ENCODE data around the gene LMF1. TPM values are rescaled to one million over a fixed set of nuclear protein-coding genes. Genes with fewer than 3 reads are reported as not detected.

Gene LMF1
- total and polyA plus RNA-seq, 2 donors (not counting 1 experiment from before 2014, with no cell fraction given): 36.4 to 63.2 TPM

DNA sequence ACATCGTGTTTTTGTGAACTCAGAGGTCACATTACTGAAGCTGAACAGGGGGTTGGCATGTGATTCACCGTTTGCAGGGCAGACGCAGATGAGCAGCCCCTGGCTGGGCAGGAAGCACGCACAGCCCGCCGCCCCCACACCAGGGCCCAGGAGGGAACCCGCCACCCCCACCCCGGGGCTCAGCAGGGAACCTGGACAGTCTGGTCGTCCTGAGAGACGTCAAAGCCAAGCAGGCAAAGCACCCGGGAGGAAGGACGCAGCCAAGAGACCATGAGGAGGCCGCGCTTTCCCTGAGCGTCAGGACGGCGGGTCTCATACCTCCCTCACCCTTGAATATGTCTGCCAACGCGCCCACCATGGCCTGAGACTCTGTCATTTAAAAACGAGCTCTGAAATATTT, 60.6 kb downstream of the LMF1 start:
- TF ChIP-seq, protein P1, sequence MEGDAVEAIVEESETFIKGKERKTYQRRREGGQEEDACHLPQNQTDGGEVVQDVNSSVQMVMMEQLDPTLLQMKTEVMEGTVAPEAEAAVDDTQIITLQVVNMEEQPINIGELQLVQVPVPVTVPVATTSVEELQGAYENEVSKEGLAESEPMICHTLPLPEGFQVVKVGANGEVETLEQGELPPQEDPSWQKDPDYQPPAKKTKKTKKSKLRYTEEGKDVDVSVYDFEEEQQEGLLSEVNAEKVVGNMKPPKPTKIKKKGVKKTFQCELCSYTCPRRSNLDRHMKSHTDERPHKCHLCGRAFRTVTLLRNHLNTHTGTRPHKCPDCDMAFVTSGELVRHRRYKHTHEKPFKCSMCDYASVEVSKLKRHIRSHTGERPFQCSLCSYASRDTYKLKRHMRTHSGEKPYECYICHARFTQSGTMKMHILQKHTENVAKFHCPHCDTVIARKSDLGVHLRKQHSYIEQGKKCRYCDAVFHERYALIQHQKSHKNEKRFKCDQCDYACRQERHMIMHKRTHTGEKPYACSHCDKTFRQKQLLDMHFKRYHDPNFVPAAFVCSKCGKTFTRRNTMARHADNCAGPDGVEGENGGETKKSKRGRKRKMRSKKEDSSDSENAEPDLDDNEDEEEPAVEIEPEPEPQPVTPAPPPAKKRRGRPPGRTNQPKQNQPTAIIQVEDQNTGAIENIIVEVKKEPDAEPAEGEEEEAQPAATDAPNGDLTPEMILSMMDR (IDR thresholded peaks at IDR 0.05): no peak
- no peak for TF ChIP-seq EZH2 (IDR thresholded peaks at IDR 0.05; ENCODE audit: borderline replicate concordance, insufficient read depth, low read depth, low read length, poor library complexity, severe bottlenecking)
- intact Hi-C loops (cut with micrococcal nuclease): no loop called here
- ChIA-PET POLR2A (no interaction called here), CTCF (no interaction called here)
- no peak overlapping the region for H3K27ac ChIP-seq (ENCODE audit: low read length in 2 of 2)
- no peak overlapping the region for H3K4me3 ChIP-seq (ENCODE audit: control extremely low read depth in 1 of 5, extremely low read depth in 1 of 5, insufficient read depth in 1 of 5, low read depth in 2 of 5, low read length in 4 of 5)
- no peaks in the 10 kb centered on the region for H3K4me1 Mint-ChIP-seq
- H3K4me1 ChIP-seq (ENCODE audit: control insufficient read depth in 2 of 2, insufficient read depth in 2 of 2, low read length in 2 of 2): no peaks in the 10 kb centered on the region
- no peak overlapping the region for H2AFZ ChIP-seq (ENCODE audit: insufficient read depth, low read depth, low read length, poor library complexity, severe bottlenecking)
- peaks cover 10% of the 10 kb centered on the region for H4K20me1 ChIP-seq (ENCODE audit: control insufficient read depth, insufficient read depth, low read length, poor library complexity, severe bottlenecking)
- no peaks in the 10 kb centered on the region for H3K79me2 ChIP-seq (ENCODE audit: control insufficient read depth, insufficient read depth, low read length)
- H3K9me3 Mint-ChIP-seq (ENCODE audit: insufficient read depth): no peaks in the 10 kb centered on the region
- no peak overlapping the region for H3K4me2 ChIP-seq (replicated peaks; ENCODE audit: low read depth, low read length, poor library complexity, severe bottlenecking)
- H3K27me3 ChIP-seq (replicated peaks in 1 of 4; ENCODE audit: control extremely low read depth in 1 of 4, control insufficient read depth in 3 of 4, insufficient read depth in 4 of 4, low read length in 3 of 4): no peaks in the 10 kb centered on the region
- ATAC-seq (ENCODE audit: low read depth) (no peak), DNase-seq (no peak)
- 88% methylated on average over 16 of the region's 20 CpGs for WGBS (ENCODE audit: insufficient coverage)
- no peak overlapping the region for H3K4me3 Mint-ChIP-seq
- H3K27ac Mint-ChIP-seq: no peak overlapping the region
- H3K9ac ChIP-seq (ENCODE audit: low read length): no peak overlapping the region
- peaks cover 2 to 20% of the 10 kb centered on the region in 2 experiments for H3K36me3 ChIP-seq (replicated peaks in 1 of 2; ENCODE audit: control extremely low read depth in 1 of 2, control insufficient read depth in 1 of 2, extremely low read depth in 1 of 2, insufficient read depth in 2 of 2, low read length in 1 of 2)
- peaks cover 0 to 15% (median 2%) of the 10 kb centered on the region in 3 donors for H3K9me3 ChIP-seq (ENCODE audit: control extremely low read depth in 1 of 3, control insufficient read depth in 2 of 3, insufficient read depth in 1 of 3, low read length in 2 of 3)
- H3K27me3 Mint-ChIP-seq: no peaks in the 10 kb centered on the region

GRCh38 chr16:909281-910000, 61.3 kb downstream of the LMF1 start:
- Mint-ChIP-seq H3K4me3 (no peak overlapping the region), H3K9me3 (ENCODE audit: insufficient read depth) (no peaks in the 10 kb centered on the region), H3K27ac (no peak overlapping the region), H3K27me3 (no peaks in the 10 kb centered on the region), H3K4me1 (no peaks in the 10 kb centered on the region)
- WGBS (ENCODE audit: insufficient coverage): 93% methylated on average over 45 of the region's 45 CpGs
- H3K27ac ChIP-seq (ENCODE audit: low read length in 2 of 2): no peak overlapping the region
- no peak overlapping the region for H3K4me2 ChIP-seq (replicated peaks; ENCODE audit: low read depth, low read length, poor library complexity, severe bottlenecking)
- peaks cover 2 to 20% of the 10 kb centered on the region in 2 experiments for H3K36me3 ChIP-seq (replicated peaks in 1 of 2; ENCODE audit: control extremely low read depth in 1 of 2, control insufficient read depth in 1 of 2, extremely low read depth in 1 of 2, insufficient read depth in 2 of 2, low read length in 1 of 2)
- intact Hi-C loops (cut with micrococcal nuclease): no loop called here
- H3K4me3 ChIP-seq (ENCODE audit: control extremely low read depth in 1 of 5, extremely low read depth in 1 of 5, insufficient read depth in 1 of 5, low read depth in 2 of 5, low read length in 4 of 5): no peak overlapping the region
- ChIA-PET CTCF (no interaction called here), POLR2A (no interaction called here)
- no peaks in the 10 kb centered on the region for H3K27me3 ChIP-seq (replicated peaks in 1 of 4; ENCODE audit: control extremely low read depth in 1 of 4, control insufficient read depth in 3 of 4, insufficient read depth in 4 of 4, low read length in 3 of 4)
- TF ChIP-seq EZH2 (IDR thresholded peaks at IDR 0.05; ENCODE audit: borderline replicate concordance, insufficient read depth, low read depth, low read length, poor library complexity, severe bottlenecking): no peak
- TF ChIP-seq, protein P1 (IDR thresholded peaks at IDR 0.05): no peak
- H2AFZ ChIP-seq (ENCODE audit: insufficient read depth, low read depth, low read length, poor library complexity, severe bottlenecking): no peak overlapping the region
- H3K9ac ChIP-seq (ENCODE audit: low read length): no peak overlapping the region
- ATAC-seq (ENCODE audit: low read depth) (no peak), DNase-seq (no peak)
- H4K20me1 ChIP-seq (ENCODE audit: control insufficient read depth, insufficient read depth, low read length, poor library complexity, severe bottlenecking): peaks cover 10% of the 10 kb centered on the region
- H3K4me1 ChIP-seq (ENCODE audit: control insufficient read depth in 2 of 2, insufficient read depth in 2 of 2, low read length in 2 of 2): no peaks in the 10 kb centered on the region
- H3K79me2 ChIP-seq (ENCODE audit: control insufficient read depth, insufficient read depth, low read length): no peaks in the 10 kb centered on the region
- H3K9me3 ChIP-seq (ENCODE audit: control extremely low read depth in 1 of 3, control insufficient read depth in 2 of 3, insufficient read depth in 1 of 3, low read length in 2 of 3): peaks cover 0 to 15% (median 2%) of the 10 kb centered on the region in 3 donors

All from B cell (primary cell).